T-helper 1 cell treated with Interleukin-12 subunit alpha and Interleukin-12 subunit beta and Interleukin-4 antibody, amounts not matched to agents 30 ng/mL and 1 ng/mL, for 36 hours (primary cell): ENCODE results near the gene TMEM271. TPM values are rescaled to one million over a fixed set of nuclear protein-coding genes. Genes with fewer than 3 reads are reported as not detected.

Experiments
- intact Hi-C: fragments of 100-400 bp; cut with micrococcal nuclease; formaldehyde crosslinking; loops from one replicate; pipeline ENCODE4 v1.15.1; 2024
- total RNA-seq: library from RNA; stranded (reverse); gene quantifications from 2 replicates; pipeline ENCODE4 v1.2.3, GENCODE V29; 2022

TMEM271 gene
- total RNA-seq, 1 donor from 2014 or later: not detected

- intact Hi-C loops: no loop called here
Observed at GRCh38 chr4:535181-535923, 40.7 kb downstream of the TMEM271 start.

GRCh38 chr4:534576-535151 lies 41.4 kb downstream of the TMEM271 start:
- intact Hi-C loops: no loop called here

GRCh38 chr4:534101-534575 lies 42.0 kb downstream of the TMEM271 start:
- intact Hi-C loops: no loop called here

- intact Hi-C loops: no loop called here
Observed at GRCh38 chr4:533318-534100, 42.6 kb downstream of the TMEM271 start.

GRCh38 chr4:532588-533317 lies 43.3 kb downstream of the TMEM271 start:
- intact Hi-C loops: no loop called here

- intact Hi-C loops: no loop called here
Observed at GRCh38 chr4:531721-532565, 44.2 kb downstream of the TMEM271 start.

- intact Hi-C loops: no loop called here
Observed at GRCh38 chr4:531076-531475, 45.0 kb downstream of the TMEM271 start.

GRCh38 chr4:530017-530781 lies 45.9 kb downstream of the TMEM271 start:
- intact Hi-C loops: no loop called here

- intact Hi-C loops: no loop called here
Observed at GRCh38 chr4:529563-529962, 46.5 kb downstream of the TMEM271 start.

GRCh38 chr4:528835-529234 lies 47.3 kb downstream of the TMEM271 start:
- intact Hi-C loops: no loop called here

- intact Hi-C loops: no loop called here
Observed at GRCh38 chr4:528296-528695, 47.8 kb downstream of the TMEM271 start.

GRCh38 chr4:526971-527460 lies 49.1 kb downstream of the TMEM271 start:
- intact Hi-C loops: no loop called here

GRCh38 chr4:526189-526909 lies 49.7 kb downstream of the TMEM271 start:
- intact Hi-C loops: no loop called here

GRCh38 chr4:525660-526059 lies 50.4 kb downstream of the TMEM271 start:
- intact Hi-C loops: no loop called here

- intact Hi-C loops: no loop called here
Observed at GRCh38 chr4:524196-524595, 51.9 kb downstream of the TMEM271 start.
